IMR-90 (cell line): ENCODE results near the gene PCBP4. TPM values are rescaled to one million over a fixed set of nuclear protein-coding genes. Genes with fewer than 3 reads are reported as not detected.

Experiments used
- ATAC-seq: fragments of 200-7000 bp; cut with Tn5 transposase; 2 replicates; pipeline ENCODE4 v1.9.1; 2020; ENCODE audit warnings: low read depth, mild to moderate bottlenecking, moderate library complexity
- BruUV-seq: library from RNA; stranded (reverse); fragments of 400-500 nt; replicated peaks from 2 replicates; lab custom pipeline; 2021; lab: Mats Ljungman, UMichigan
- CTCF ChIA-PET: fragments of 300-600 bp; formaldehyde crosslinking; extraction: SDS; loops from one replicate; lab custom pipeline; 2021; ENCODE audit warnings: antibody characterized with exemption; lab: Yijun Ruan, JAX
- POLR2A ChIA-PET: fragments of 300-600 bp; sonication (Branson Sonifier 250); formaldehyde crosslinking; loops from one replicate; lab custom pipeline; 2022; ENCODE audit warnings: antibody characterized with exemption; ENCODE audit not compliant: unreplicated experiment; lab: Charles Lee
- DNase-seq: peaks from one replicate; pipeline ENCODE4 v3.0.0; 2013
- H2AFZ ChIP-seq: replicated peaks from 2 replicates; pipeline ENCODE3; 2013; ENCODE audit warnings: low read length, mild to moderate bottlenecking; ENCODE audit not compliant: poor library complexity
- H2AK5ac ChIP-seq: 2 replicates; pipeline ENCODE4 v1.6.1; 2013; ENCODE audit warnings: low read depth, low read length, inconsistent platforms
- H2AK9ac ChIP-seq: replicated peaks from 2 replicates; pipeline ENCODE3; 2013; ENCODE audit warnings: mild to moderate bottlenecking, low read depth, low read length, moderate library complexity; ENCODE audit not compliant: poor library complexity
- H2BK120ac ChIP-seq: 2 replicates; pipeline ENCODE4 v1.6.1; 2013; ENCODE audit warnings: low read depth, low read length, inconsistent platforms
- H2BK15ac ChIP-seq: 3 replicates; pipeline ENCODE4 v1.6.1; 2013; ENCODE audit warnings: low read depth, low read length, inconsistent platforms
- H2BK20ac ChIP-seq: 2 replicates; pipeline ENCODE4 v1.6.1; 2013; ENCODE audit warnings: low read depth, mild to moderate bottlenecking, inconsistent platforms, low read length, moderate library complexity
- H2BK5ac ChIP-seq: 2 replicates; pipeline ENCODE4 v1.6.1; 2013; ENCODE audit warnings: mild to moderate bottlenecking, low read depth, low read length, inconsistent platforms; ENCODE audit not compliant: poor library complexity, severe bottlenecking
- H3K14ac ChIP-seq: replicated peaks from 2 replicates; pipeline ENCODE4 v1.6.1; 2013; ENCODE audit warnings: low read depth, low read length, inconsistent platforms
- H3K18ac ChIP-seq: 2 replicates; pipeline ENCODE4 v1.6.1; 2013; ENCODE audit warnings: low read depth, low read length, control low read depth
- H3K23ac ChIP-seq: 2 replicates; pipeline ENCODE4 v1.6.1; 2013; ENCODE audit warnings: low read depth, low read length, inconsistent platforms
- H3K27ac ChIP-seq: 2 replicates; pipeline ENCODE4 v1.5.1; 2013; ENCODE audit warnings: mild to moderate bottlenecking, control low read depth, low read length; ENCODE audit not compliant: insufficient read depth
- H3K27me3 ChIP-seq: 2 replicates; pipeline ENCODE4 v1.6.1; 2013; ENCODE audit warnings: low read length; ENCODE audit not compliant: control insufficient read depth, insufficient read depth
- H3K36me3 ChIP-seq: 2 replicates; pipeline ENCODE4 v1.6.1; 2013; ENCODE audit warnings: low read length, mixed read lengths; ENCODE audit not compliant: control insufficient read depth, insufficient read depth
- H3K4ac ChIP-seq: 2 replicates; pipeline ENCODE4 v1.6.1; 2013; ENCODE audit warnings: low read depth, low read length, inconsistent platforms
- H3K4me1 ChIP-seq: 2 replicates; pipeline ENCODE4 v1.6.1; 2013; ENCODE audit warnings: low read length, mixed read lengths; ENCODE audit not compliant: control insufficient read depth, insufficient read depth
- H3K4me2 ChIP-seq: 2 replicates; pipeline ENCODE4 v1.6.1; 2013; ENCODE audit warnings: low read depth, mild to moderate bottlenecking, control low read depth, low read length, moderate library complexity
- H3K4me3 ChIP-seq: 2 replicates; pipeline ENCODE4 v1.5.1; 2013; ENCODE audit warnings: low read depth, mild to moderate bottlenecking, control low read depth, low read length, moderate library complexity; ENCODE audit not compliant: insufficient read depth
- H3K56ac ChIP-seq: 2 replicates; pipeline ENCODE4 v1.6.1; 2013; ENCODE audit warnings: low read length, inconsistent platforms; ENCODE audit not compliant: insufficient read depth; ENCODE audit errors: extremely low read depth
- H3K79me1 ChIP-seq, 2 experiments: 2 replicates each; pipeline ENCODE4 v1.6.1; 2013; ENCODE audit warnings: low read length in 2 of 2, inconsistent platforms in 1 of 2, low read depth in 1 of 2
- H3K9ac ChIP-seq: 2 replicates; pipeline ENCODE4 v1.6.1; 2013; ENCODE audit warnings: low read depth, low read length, control low read depth
- H3K9me1 ChIP-seq: 2 replicates; pipeline ENCODE4 v1.6.1; 2013; ENCODE audit warnings: low read length, inconsistent platforms; ENCODE audit not compliant: insufficient read depth
- H3K9me3 ChIP-seq: 2 replicates; pipeline ENCODE4 v1.6.1; 2013; ENCODE audit warnings: low read length; ENCODE audit not compliant: control insufficient read depth, insufficient read depth
- H4K20me1 ChIP-seq: 2 replicates; pipeline ENCODE4 v1.6.1; 2013; ENCODE audit warnings: low read length, inconsistent platforms; ENCODE audit not compliant: insufficient read depth
- H4K5ac ChIP-seq: 2 replicates; pipeline ENCODE4 v1.6.1; 2013; ENCODE audit warnings: mild to moderate bottlenecking, low read depth, low read length, control low read depth
- H4K8ac ChIP-seq, 2 experiments: 2 replicates each; pipeline ENCODE4 v1.6.1; 2013; ENCODE audit warnings: low read depth in 2 of 2, low read length in 2 of 2, control low read depth in 1 of 2, inconsistent platforms in 1 of 2
- H4K91ac ChIP-seq: 2 replicates; pipeline ENCODE4 v1.6.1; 2013; ENCODE audit warnings: low read depth, low read length, inconsistent platforms; ENCODE audit not compliant: insufficient read depth
- USF2 ChIP-seq: fragments of 150-350 bp; IDR thresholded peaks from 2 replicates; pipeline ENCODE4 v1.6.1; 2017; ENCODE audit warnings: mild to moderate bottlenecking, antibody characterized with exemption, low read length, low read depth
- WGBS, 2 experiments: methylation state at CpG; one replicate each; pipeline versions ENCODE4 v1.1.5 to v1.1.7; 2013; ENCODE audit warnings: missing lambda C conversion rate in 2 of 2; ENCODE audit not compliant: insufficient read length in 1 of 2; ENCODE audit errors: extremely low coverage in 2 of 2; 5-methylcytosine and 5-hydroxymethylcytosine counted together
- dilution Hi-C: fragments of 300-500 bp; cut with HindIII; formaldehyde crosslinking; loops from one replicate; pipeline ENCODE4 v1.14.3; 2018; ENCODE audit warnings: low sequenced_read_pairs; ENCODE audit not compliant: unreplicated experiment
- in situ Hi-C: fragments of 300-500 bp; cut with MboI; formaldehyde crosslinking; loops from 3 replicates; pipeline ENCODE4 v1.14.3; 2019; ENCODE audit warnings: low sequenced_read_pairs, inconsistent platforms, mixed read lengths
- intact Hi-C: fragments of 100-400 bp; cut with micrococcal nuclease; formaldehyde crosslinking; loops from 2 replicates; pipeline ENCODE4 v1.10.0; 2022
- polyA plus RNA-seq, 3 experiments: library from polyadenylated mRNA; depleted of rRNA; stranded (reverse); fragments of >200 nt; gene quantifications; 2 replicates each; pipeline ENCODE4 v1.2.3, GENCODE V29; 2012; ENCODE audit warnings: low replicate concordance in 1 of 3
- total RNA-seq: library from RNA; depleted of rRNA; stranded (reverse); fragments of >200 nt; gene quantifications from 2 replicates; pipeline ENCODE4 v1.2.3, GENCODE V29; 2012

The PCBP4 gene
- total and polyA plus RNA-seq, 2 of the 4 experiments (the other 2 are of a cell fraction) = 70.8 to 110 TPM

- Histone ChIP-seq H3K9me1 (peaks cover 12% of the 10 kb centered on the region), H3K79me1 (peaks cover 8 to 17% of the 10 kb centered on the region in 2 experiments; a peak in 3 of 4 replicates), H3K4ac (no peak overlapping the region), H4K5ac (no peak overlapping the region), H3K9ac (no peak overlapping the region), H2AK5ac (no peak overlapping the region), H3K56ac (no peak overlapping the region), H3K9me3 (no peaks in the 10 kb centered on the region), H3K4me2 (no peak overlapping the region), H2BK15ac (no peak overlapping the region), H3K27me3 (no peaks in the 10 kb centered on the region), H3K27ac (no peak overlapping the region), H3K36me3 (peaks cover 2% of the 10 kb centered on the region; the same call in 1 of the 2 replicates), H2AK9ac (peak overlapping the region; percentile 30), H4K91ac (no peak overlapping the region), H4K20me1 (peaks cover 2% of the 10 kb centered on the region), H3K18ac (no peak overlapping the region), H2BK20ac (no peak overlapping the region), H2BK120ac (no peak overlapping the region), H3K14ac (no peak overlapping the region), H2AFZ (no peak overlapping the region), H2BK5ac (no peak overlapping the region), H3K4me1 (peaks cover 11% of the 10 kb centered on the region), H3K23ac (no peak overlapping the region), H3K4me3 (no peak overlapping the region), H4K8ac (no peak overlapping the region)
- BruUV-seq = no TSS peak
- WGBS, 2 experiments = 96% methylated on average over 10 of the region's 14 CpGs; no CpG with 5 or more reads in 1 of the 2 experiments
- intact Hi-C loops (no loop called here), in situ Hi-C loops (loop anchor here (25.0 kb wide), 1 partner anchor 559 kb away; the partner anchor contains the start of genes MANF and RBM15B), dilution Hi-C loops (no loop called here)
- CTCF ChIA-PET = no interaction called here
- POLR2A ChIA-PET = no interaction called here
- ATAC-seq (no peak), DNase-seq (no peak)
- TF ChIP-seq USF2 = no peak
Measured at GRCh38 chr3:51945926-51946705, 21.1 kb downstream of the PCBP4 start.
